ENCODE results near the gene SUGP2. TPM values are rescaled to one million over a fixed set of nuclear protein-coding genes. Genes with fewer than 3 reads are reported as not detected.

SUGP2 gene
- total and polyA plus RNA-seq, 2 of the 13 experiments (the other 11 are each of a cell fraction or from before 2014, with no cell fraction given) = 40.6 to 57.7 TPM

DNA sequence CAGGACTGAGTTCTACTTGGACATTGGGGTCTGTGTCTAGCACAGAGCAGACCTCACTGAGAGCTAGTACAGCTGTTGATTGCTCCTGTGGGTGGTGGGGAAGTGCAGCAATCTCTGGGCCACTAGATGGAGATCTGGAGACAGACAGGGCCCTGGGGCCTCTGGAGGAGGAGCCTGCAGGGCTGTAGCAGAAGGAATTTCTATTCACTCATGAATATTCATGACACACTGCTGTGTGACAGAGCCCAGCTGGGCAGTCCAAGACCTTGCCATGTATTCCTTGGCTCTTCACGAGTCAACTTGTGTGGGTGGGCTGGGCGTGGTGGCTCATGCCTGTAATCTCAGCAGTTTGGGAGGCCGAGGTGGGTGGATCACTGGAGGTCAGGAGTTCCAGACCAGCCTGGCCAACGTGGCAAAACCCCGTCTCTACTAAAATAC, 37.5 kb downstream of the SUGP2 start:
- no peaks in the 10 kb centered on the region for H3K4me1 ChIP-seq (ENCODE audit: insufficient read depth, low read length)
- H3K4me3 ChIP-seq (replicated peaks in 1 of 3; ENCODE audit: insufficient read depth in 1 of 3, low read depth in 2 of 3, low read length in 3 of 3) = no peak overlapping the region
- CTCF ChIA-PET (ENCODE audit: low intra/inter-chr PET ratio, low total read pairs) = no interaction called here
- WGBS (ENCODE audit: low lambda C conversion rate) = 89% methylated on average over 5 of the region's 5 CpGs
- H3K4me2 ChIP-seq (ENCODE audit: low read depth, low read length) = no peak overlapping the region
- H4K20me1 ChIP-seq (ENCODE audit: insufficient read depth, low read length) = no peaks in the 10 kb centered on the region
- ATAC-seq (peak; percentile 88), FAIRE-seq (peak; percentile 89), DNase-seq (ENCODE audit: low spot score) (peak; percentile 57)
- peaks cover 25 to 66% of the 10 kb centered on the region in 2 experiments for H3K36me3 ChIP-seq (replicated peaks in 1 of 2; ENCODE audit: control insufficient read depth in 1 of 2, insufficient read depth in 2 of 2, low read length in 2 of 2)
- in situ Hi-C loops (cut with HindIII; ENCODE audit: extremely low pct_ligation_motif_present, low pct_unique_long_range_greater_than_20kb) = no loop called here
- intact Hi-C loops (cut with micrococcal nuclease; ENCODE audit: unreplicated experiment) = no loop called here
- BruUV-seq (replicated peaks) = no TSS peak
- H3K27me3 ChIP-seq (ENCODE audit: control insufficient read depth in 1 of 2, insufficient read depth in 2 of 2, low read length in 2 of 2) = no peaks in the 10 kb centered on the region
- no peaks in the 10 kb centered on the region for H3K79me2 ChIP-seq (ENCODE audit: insufficient read depth, low read length)
- H3K9ac ChIP-seq (ENCODE audit: insufficient read depth, low read depth, low read length) = no peak overlapping the region
- no peaks in the 10 kb centered on the region for H3K9me3 ChIP-seq (ENCODE audit: low read length)
- POLR2A ChIA-PET = no interaction called here
- H2AFZ ChIP-seq (ENCODE audit: low read length) = no peak overlapping the region
- no peak overlapping the region for H3K27ac ChIP-seq (ENCODE audit: extremely low read length, insufficient read depth, low read length)
- TF ChIP-seq ZNF10 (CRISPR knock-in tag; IDR thresholded peaks at IDR 0.05; ENCODE audit: borderline replicate concordance, low read depth) = no peak
- no peak for TF ChIP-seq NFIC (IDR thresholded peaks at IDR 0.05; ENCODE audit: low read length)
- TF ChIP-seq SMC3 (IDR thresholded peaks at IDR 0.05; ENCODE audit: low read length) = peak; percentile 29; the same call in 1 of the 2 replicates
- no peak for TF ChIP-seq ATM (IDR thresholded peaks at IDR 0.05; ENCODE audit: borderline replicate concordance)
- no peak for TF ChIP-seq CHD4 (IDR thresholded peaks at IDR 0.05; ENCODE audit: borderline replicate concordance, low read length)
- TF ChIP-seq ZNF607 (CRISPR knock-in tag; IDR thresholded peaks at IDR 0.05; ENCODE audit: borderline replicate concordance) = no peak
- TF ChIP-seq DPF2 (CRISPR knock-in tag; IDR thresholded peaks at IDR 0.05; ENCODE audit: borderline replicate concordance, low read depth) = no peak
- TF ChIP-seq ZNF263 (CRISPR knock-in tag; IDR thresholded peaks at IDR 0.05) = no peak
- no peak for TF ChIP-seq ZNF17 (CRISPR knock-in tag; IDR thresholded peaks at IDR 0.05)
- TF ChIP-seq, protein P1, sequence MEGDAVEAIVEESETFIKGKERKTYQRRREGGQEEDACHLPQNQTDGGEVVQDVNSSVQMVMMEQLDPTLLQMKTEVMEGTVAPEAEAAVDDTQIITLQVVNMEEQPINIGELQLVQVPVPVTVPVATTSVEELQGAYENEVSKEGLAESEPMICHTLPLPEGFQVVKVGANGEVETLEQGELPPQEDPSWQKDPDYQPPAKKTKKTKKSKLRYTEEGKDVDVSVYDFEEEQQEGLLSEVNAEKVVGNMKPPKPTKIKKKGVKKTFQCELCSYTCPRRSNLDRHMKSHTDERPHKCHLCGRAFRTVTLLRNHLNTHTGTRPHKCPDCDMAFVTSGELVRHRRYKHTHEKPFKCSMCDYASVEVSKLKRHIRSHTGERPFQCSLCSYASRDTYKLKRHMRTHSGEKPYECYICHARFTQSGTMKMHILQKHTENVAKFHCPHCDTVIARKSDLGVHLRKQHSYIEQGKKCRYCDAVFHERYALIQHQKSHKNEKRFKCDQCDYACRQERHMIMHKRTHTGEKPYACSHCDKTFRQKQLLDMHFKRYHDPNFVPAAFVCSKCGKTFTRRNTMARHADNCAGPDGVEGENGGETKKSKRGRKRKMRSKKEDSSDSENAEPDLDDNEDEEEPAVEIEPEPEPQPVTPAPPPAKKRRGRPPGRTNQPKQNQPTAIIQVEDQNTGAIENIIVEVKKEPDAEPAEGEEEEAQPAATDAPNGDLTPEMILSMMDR (CRISPR knock-in tag; IDR thresholded peaks at IDR 0.05) = peak; percentile 56
- TF ChIP-seq, protein P2, sequence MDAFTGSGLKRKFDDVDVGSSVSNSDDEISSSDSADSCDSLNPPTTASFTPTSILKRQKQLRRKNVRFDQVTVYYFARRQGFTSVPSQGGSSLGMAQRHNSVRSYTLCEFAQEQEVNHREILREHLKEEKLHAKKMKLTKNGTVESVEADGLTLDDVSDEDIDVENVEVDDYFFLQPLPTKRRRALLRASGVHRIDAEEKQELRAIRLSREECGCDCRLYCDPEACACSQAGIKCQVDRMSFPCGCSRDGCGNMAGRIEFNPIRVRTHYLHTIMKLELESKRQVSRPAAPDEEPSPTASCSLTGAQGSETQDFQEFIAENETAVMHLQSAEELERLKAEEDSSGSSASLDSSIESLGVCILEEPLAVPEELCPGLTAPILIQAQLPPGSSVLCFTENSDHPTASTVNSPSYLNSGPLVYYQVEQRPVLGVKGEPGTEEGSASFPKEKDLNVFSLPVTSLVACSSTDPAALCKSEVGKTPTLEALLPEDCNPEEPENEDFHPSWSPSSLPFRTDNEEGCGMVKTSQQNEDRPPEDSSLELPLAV (CRISPR knock-in tag; conservative IDR thresholded peaks at IDR 0.05; ENCODE audit: low read depth) = no peak
- TF ChIP-seq BRCA1 (CRISPR knock-in tag; IDR thresholded peaks at IDR 0.05) = no peak
- no peak for TF ChIP-seq ZNF430 (CRISPR knock-in tag; IDR thresholded peaks at IDR 0.05)
- TF ChIP-seq CC2D1A (CRISPR knock-in tag; IDR thresholded peaks at IDR 0.05) = no peak
- TF ChIP-seq, protein P3, sequence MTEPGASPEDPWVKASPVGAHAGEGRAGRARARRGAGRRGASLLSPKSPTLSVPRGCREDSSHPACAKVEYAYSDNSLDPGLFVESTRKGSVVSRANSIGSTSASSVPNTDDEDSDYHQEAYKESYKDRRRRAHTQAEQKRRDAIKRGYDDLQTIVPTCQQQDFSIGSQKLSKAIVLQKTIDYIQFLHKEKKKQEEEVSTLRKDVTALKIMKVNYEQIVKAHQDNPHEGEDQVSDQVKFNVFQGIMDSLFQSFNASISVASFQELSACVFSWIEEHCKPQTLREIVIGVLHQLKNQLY (CRISPR knock-in tag; IDR thresholded peaks at IDR 0.05) = no peak
- TF ChIP-seq SMARCE1 (IDR thresholded peaks at IDR 0.05; ENCODE audit: borderline replicate concordance) = no peak
- TF ChIP-seq ZNF776 (CRISPR knock-in tag; IDR thresholded peaks at IDR 0.05) = no peak
- no peak for TF ChIP-seq PAF1 (CRISPR knock-in tag; IDR thresholded peaks at IDR 0.05)
- peak; percentile 27; the same call in 1 of the 2 replicates for TF ChIP-seq RAD21 (CRISPR knock-in tag; IDR thresholded peaks at IDR 0.05)
- TF ChIP-seq, protein P4, sequence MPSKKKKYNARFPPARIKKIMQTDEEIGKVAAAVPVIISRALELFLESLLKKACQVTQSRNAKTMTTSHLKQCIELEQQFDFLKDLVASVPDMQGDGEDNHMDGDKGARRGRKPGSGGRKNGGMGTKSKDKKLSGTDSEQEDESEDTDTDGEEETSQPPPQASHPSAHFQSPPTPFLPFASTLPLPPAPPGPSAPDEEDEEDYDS (CRISPR knock-in tag; IDR thresholded peaks at IDR 0.05) = no peak
